ENCODE measurements around the gene TOP3A. TPM values are rescaled to one million over a fixed set of nuclear protein-coding genes. Genes with fewer than 3 reads are reported as not detected.

The TOP3A gene
- total and polyA plus RNA-seq, 2 of the 13 experiments (the other 11 are each of a cell fraction or from before 2014, with no cell fraction given) = 16.9 to 36.8 TPM

- TF ChIP-seq, protein P1, sequence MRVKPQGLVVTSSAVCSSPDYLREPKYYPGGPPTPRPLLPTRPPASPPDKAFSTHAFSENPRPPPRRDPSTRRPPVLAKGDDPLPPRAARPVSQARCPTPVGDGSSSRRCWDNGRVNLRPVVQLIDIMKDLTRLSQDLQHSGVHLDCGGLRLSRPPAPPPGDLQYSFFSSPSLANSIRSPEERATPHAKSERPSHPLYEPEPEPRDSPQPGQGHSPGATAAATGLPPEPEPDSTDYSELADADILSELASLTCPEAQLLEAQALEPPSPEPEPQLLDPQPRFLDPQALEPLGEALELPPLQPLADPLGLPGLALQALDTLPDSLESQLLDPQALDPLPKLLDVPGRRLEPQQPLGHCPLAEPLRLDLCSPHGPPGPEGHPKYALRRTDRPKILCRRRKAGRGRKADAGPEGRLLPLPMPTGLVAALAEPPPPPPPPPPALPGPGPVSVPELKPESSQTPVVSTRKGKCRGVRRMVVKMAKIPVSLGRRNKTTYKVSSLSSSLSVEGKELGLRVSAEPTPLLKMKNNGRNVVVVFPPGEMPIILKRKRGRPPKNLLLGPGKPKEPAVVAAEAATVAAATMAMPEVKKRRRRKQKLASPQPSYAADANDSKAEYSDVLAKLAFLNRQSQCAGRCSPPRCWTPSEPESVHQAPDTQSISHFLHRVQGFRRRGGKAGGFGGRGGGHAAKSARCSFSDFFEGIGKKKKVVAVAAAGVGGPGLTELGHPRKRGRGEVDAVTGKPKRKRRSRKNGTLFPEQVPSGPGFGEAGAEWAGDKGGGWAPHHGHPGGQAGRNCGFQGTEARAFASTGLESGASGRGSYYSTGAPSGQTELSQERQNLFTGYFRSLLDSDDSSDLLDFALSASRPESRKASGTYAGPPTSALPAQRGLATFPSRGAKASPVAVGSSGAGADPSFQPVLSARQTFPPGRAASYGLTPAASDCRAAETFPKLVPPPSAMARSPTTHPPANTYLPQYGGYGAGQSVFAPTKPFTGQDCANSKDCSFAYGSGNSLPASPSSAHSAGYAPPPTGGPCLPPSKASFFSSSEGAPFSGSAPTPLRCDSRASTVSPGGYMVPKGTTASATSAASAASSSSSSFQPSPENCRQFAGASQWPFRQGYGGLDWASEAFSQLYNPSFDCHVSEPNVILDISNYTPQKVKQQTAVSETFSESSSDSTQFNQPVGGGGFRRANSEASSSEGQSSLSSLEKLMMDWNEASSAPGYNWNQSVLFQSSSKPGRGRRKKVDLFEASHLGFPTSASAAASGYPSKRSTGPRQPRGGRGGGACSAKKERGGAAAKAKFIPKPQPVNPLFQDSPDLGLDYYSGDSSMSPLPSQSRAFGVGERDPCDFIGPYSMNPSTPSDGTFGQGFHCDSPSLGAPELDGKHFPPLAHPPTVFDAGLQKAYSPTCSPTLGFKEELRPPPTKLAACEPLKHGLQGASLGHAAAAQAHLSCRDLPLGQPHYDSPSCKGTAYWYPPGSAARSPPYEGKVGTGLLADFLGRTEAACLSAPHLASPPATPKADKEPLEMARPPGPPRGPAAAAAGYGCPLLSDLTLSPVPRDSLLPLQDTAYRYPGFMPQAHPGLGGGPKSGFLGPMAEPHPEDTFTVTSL (CRISPR knock-in tag; IDR thresholded peaks at IDR 0.05; ENCODE audit: borderline replicate concordance) = 0 out of 2 replicates have a peak, but pooled peaks have one; percentile 14
- peak in 1 of 2 experiments; percentile 47; a peak in 1 of 4 replicates for TF ChIP-seq HMGXB4 (CRISPR knock-in tag; IDR thresholded peaks at IDR 0.05; ENCODE audit: borderline replicate concordance in 1 of 2, low read depth in 1 of 2)
- peak; percentile 66; the same call in 1 of the 2 replicates for TF ChIP-seq RFXAP (CRISPR knock-in tag; IDR thresholded peaks at IDR 0.05; ENCODE audit: borderline replicate concordance)
- no peak for TF ChIP-seq POLR2AphosphoS2 (IDR thresholded peaks at IDR 0.05; ENCODE audit: low read depth, low read length)
- TF ChIP-seq BRD4 (CRISPR knock-in tag; IDR thresholded peaks at IDR 0.05) = 0 out of 2 replicates have a peak, but pooled peaks have one; percentile 20
- TF ChIP-seq ZNF781 (CRISPR knock-in tag; IDR thresholded peaks at IDR 0.05; ENCODE audit: borderline replicate concordance, not compliant biosample characterization) = no peak
- peak; percentile 75; the same call in 1 of the 2 replicates for TF ChIP-seq SP4 (CRISPR knock-in tag; IDR thresholded peaks at IDR 0.05)
- no peak for TF ChIP-seq CREB1 (IDR thresholded peaks at IDR 0.05)
- no peak for TF ChIP-seq CREB1 (CRISPR knock-in tag; IDR thresholded peaks at IDR 0.05)
- no peak; the same call in 1 of the 2 replicates for TF ChIP-seq ZHX2 (IDR thresholded peaks at IDR 0.05; ENCODE audit: low read depth)
- 0 out of 2 replicates have a peak, but pooled peaks have one; percentile 57 for TF ChIP-seq ZHX2 (CRISPR knock-in tag; IDR thresholded peaks at IDR 0.05; ENCODE audit: borderline replicate concordance)
- no peak for TF ChIP-seq TCF7L2 (IDR thresholded peaks at IDR 0.05; ENCODE audit: low read depth, low read length)
- no peak for TF ChIP-seq PTBP1 (IDR thresholded peaks at IDR 0.05; ENCODE audit: low read depth, low read length, poor library complexity, severe bottlenecking)
- no peak for TF ChIP-seq RORA (CRISPR knock-in tag; IDR thresholded peaks at IDR 0.05)
- TF ChIP-seq TEAD2 (CRISPR knock-in tag; IDR thresholded peaks at IDR 0.05) = 0 out of 2 replicates have a peak, but pooled peaks have one; percentile 29
These were observed 56.3 kb downstream of the TOP3A start, which contains the start of gene FLII (continued) for GRCh38 chr17:18258356-18259038.

Data from HepG2 (cell line).